IMR-90 (cell line): ENCODE results near the gene FBXO28. TPM values are rescaled to one million over a fixed set of nuclear protein-coding genes. Genes with fewer than 3 reads are reported as not detected.

Source experiments
- ATAC-seq: fragments of 200-7000 bp; cut with Tn5 transposase; 2 replicates; pipeline ENCODE4 v1.9.1; 2020; ENCODE audit warnings: low read depth, mild to moderate bottlenecking, moderate library complexity
- BruUV-seq: library from RNA; stranded (reverse); fragments of 400-500 nt; replicated peaks from 2 replicates; lab custom pipeline; 2021; lab: Mats Ljungman, UMichigan
- CTCF ChIA-PET: fragments of 300-600 bp; formaldehyde crosslinking; extraction: SDS; loops from one replicate; lab custom pipeline; 2021; ENCODE audit warnings: antibody characterized with exemption; lab: Yijun Ruan, JAX
- POLR2A ChIA-PET: fragments of 300-600 bp; sonication (Branson Sonifier 250); formaldehyde crosslinking; loops from one replicate; lab custom pipeline; 2022; ENCODE audit warnings: antibody characterized with exemption; ENCODE audit not compliant: unreplicated experiment; lab: Charles Lee
- DNase-seq: peaks from one replicate; pipeline ENCODE4 v3.0.0; 2013
- H2AFZ ChIP-seq: replicated peaks from 2 replicates; pipeline ENCODE3; 2013; ENCODE audit warnings: low read length, mild to moderate bottlenecking; ENCODE audit not compliant: poor library complexity
- H2AK5ac ChIP-seq: 2 replicates; pipeline ENCODE4 v1.6.1; 2013; ENCODE audit warnings: low read depth, low read length, inconsistent platforms
- H2AK9ac ChIP-seq: replicated peaks from 2 replicates; pipeline ENCODE3; 2013; ENCODE audit warnings: mild to moderate bottlenecking, low read depth, low read length, moderate library complexity; ENCODE audit not compliant: poor library complexity
- H2BK120ac ChIP-seq: 2 replicates; pipeline ENCODE4 v1.6.1; 2013; ENCODE audit warnings: low read depth, low read length, inconsistent platforms
- H2BK15ac ChIP-seq: 3 replicates; pipeline ENCODE4 v1.6.1; 2013; ENCODE audit warnings: low read depth, low read length, inconsistent platforms
- H2BK20ac ChIP-seq: 2 replicates; pipeline ENCODE4 v1.6.1; 2013; ENCODE audit warnings: low read depth, mild to moderate bottlenecking, inconsistent platforms, low read length, moderate library complexity
- H2BK5ac ChIP-seq: 2 replicates; pipeline ENCODE4 v1.6.1; 2013; ENCODE audit warnings: mild to moderate bottlenecking, low read depth, low read length, inconsistent platforms; ENCODE audit not compliant: poor library complexity, severe bottlenecking
- H3K14ac ChIP-seq: replicated peaks from 2 replicates; pipeline ENCODE4 v1.6.1; 2013; ENCODE audit warnings: low read depth, low read length, inconsistent platforms
- H3K18ac ChIP-seq: 2 replicates; pipeline ENCODE4 v1.6.1; 2013; ENCODE audit warnings: low read depth, low read length, control low read depth
- H3K23ac ChIP-seq: 2 replicates; pipeline ENCODE4 v1.6.1; 2013; ENCODE audit warnings: low read depth, low read length, inconsistent platforms
- H3K27ac ChIP-seq: 2 replicates; pipeline ENCODE4 v1.5.1; 2013; ENCODE audit warnings: mild to moderate bottlenecking, control low read depth, low read length; ENCODE audit not compliant: insufficient read depth
- H3K27me3 ChIP-seq: 2 replicates; pipeline ENCODE4 v1.6.1; 2013; ENCODE audit warnings: low read length; ENCODE audit not compliant: control insufficient read depth, insufficient read depth
- H3K36me3 ChIP-seq: 2 replicates; pipeline ENCODE4 v1.6.1; 2013; ENCODE audit warnings: low read length, mixed read lengths; ENCODE audit not compliant: control insufficient read depth, insufficient read depth
- H3K4ac ChIP-seq: 2 replicates; pipeline ENCODE4 v1.6.1; 2013; ENCODE audit warnings: low read depth, low read length, inconsistent platforms
- H3K4me1 ChIP-seq: 2 replicates; pipeline ENCODE4 v1.6.1; 2013; ENCODE audit warnings: low read length, mixed read lengths; ENCODE audit not compliant: control insufficient read depth, insufficient read depth
- H3K4me2 ChIP-seq: 2 replicates; pipeline ENCODE4 v1.6.1; 2013; ENCODE audit warnings: low read depth, mild to moderate bottlenecking, control low read depth, low read length, moderate library complexity
- H3K4me3 ChIP-seq: 2 replicates; pipeline ENCODE4 v1.5.1; 2013; ENCODE audit warnings: low read depth, mild to moderate bottlenecking, control low read depth, low read length, moderate library complexity; ENCODE audit not compliant: insufficient read depth
- H3K56ac ChIP-seq: 2 replicates; pipeline ENCODE4 v1.6.1; 2013; ENCODE audit warnings: low read length, inconsistent platforms; ENCODE audit not compliant: insufficient read depth; ENCODE audit errors: extremely low read depth
- H3K79me1 ChIP-seq, 2 experiments: 2 replicates each; pipeline ENCODE4 v1.6.1; 2013; ENCODE audit warnings: low read length in 2 of 2, inconsistent platforms in 1 of 2, low read depth in 1 of 2
- H3K9ac ChIP-seq: 2 replicates; pipeline ENCODE4 v1.6.1; 2013; ENCODE audit warnings: low read depth, low read length, control low read depth
- H3K9me1 ChIP-seq: 2 replicates; pipeline ENCODE4 v1.6.1; 2013; ENCODE audit warnings: low read length, inconsistent platforms; ENCODE audit not compliant: insufficient read depth
- H3K9me3 ChIP-seq: 2 replicates; pipeline ENCODE4 v1.6.1; 2013; ENCODE audit warnings: low read length; ENCODE audit not compliant: control insufficient read depth, insufficient read depth
- H4K20me1 ChIP-seq: 2 replicates; pipeline ENCODE4 v1.6.1; 2013; ENCODE audit warnings: low read length, inconsistent platforms; ENCODE audit not compliant: insufficient read depth
- H4K5ac ChIP-seq: 2 replicates; pipeline ENCODE4 v1.6.1; 2013; ENCODE audit warnings: mild to moderate bottlenecking, low read depth, low read length, control low read depth
- H4K8ac ChIP-seq, 2 experiments: 2 replicates each; pipeline ENCODE4 v1.6.1; 2013; ENCODE audit warnings: low read depth in 2 of 2, low read length in 2 of 2, control low read depth in 1 of 2, inconsistent platforms in 1 of 2
- H4K91ac ChIP-seq: 2 replicates; pipeline ENCODE4 v1.6.1; 2013; ENCODE audit warnings: low read depth, low read length, inconsistent platforms; ENCODE audit not compliant: insufficient read depth
- BHLHE40 ChIP-seq: fragments of 150-350 bp; IDR thresholded peaks from 2 replicates; pipeline ENCODE4 v1.6.1; 2016; ENCODE audit warnings: mild to moderate bottlenecking, low read depth, low read length
- CEBPB ChIP-seq: IDR thresholded peaks from 2 replicates; pipeline ENCODE4 v1.6.1; 2012; ENCODE audit warnings: low read depth, low read length, improper control_type of control experiment
- CHD1 ChIP-seq: IDR thresholded peaks from 2 replicates; pipeline ENCODE4 v1.6.1; 2012; ENCODE audit warnings: low read depth, low read length, improper control_type of control experiment
- FOS ChIP-seq: fragments of 150-350 bp; IDR thresholded peaks from 2 replicates; pipeline ENCODE4 v1.6.1; 2016; ENCODE audit warnings: low read depth, low read length
- MAFK ChIP-seq: IDR thresholded peaks from 2 replicates; pipeline ENCODE4 v1.6.1; 2012; ENCODE audit warnings: low read depth, low read length, improper control_type of control experiment
- MAZ ChIP-seq: IDR thresholded peaks from 2 replicates; pipeline ENCODE4 v1.6.1; 2012; ENCODE audit warnings: low read depth, mild to moderate bottlenecking, low read length, improper control_type of control experiment, moderate library complexity, borderline replicate concordance
- MXI1 ChIP-seq: IDR thresholded peaks from 2 replicates; pipeline ENCODE4 v1.6.1; 2012; ENCODE audit warnings: low read depth, mild to moderate bottlenecking, low read length, moderate library complexity, borderline replicate concordance
- NFE2L2 ChIP-seq: fragments of 150-350 bp; IDR thresholded peaks from 2 replicates; pipeline ENCODE4 v1.6.1; 2016; ENCODE audit warnings: low read depth, mild to moderate bottlenecking, low read length
- POLR2A ChIP-seq: IDR thresholded peaks from 2 replicates; pipeline ENCODE4 v1.6.1; 2012; ENCODE audit warnings: mild to moderate bottlenecking, low read depth, low read length
- RAD21 ChIP-seq: IDR thresholded peaks from 2 replicates; pipeline ENCODE4 v1.6.1; 2012; ENCODE audit warnings: low read length, improper control_type of control experiment
- RCOR1 ChIP-seq: IDR thresholded peaks from 2 replicates; pipeline ENCODE4 v1.6.1; 2012; ENCODE audit warnings: mild to moderate bottlenecking, low read length, improper control_type of control experiment; ENCODE audit not compliant: insufficient replicate concordance
- RFX5 ChIP-seq: IDR thresholded peaks from 2 replicates; pipeline ENCODE4 v1.8.0; 2012; ENCODE audit warnings: low read depth, mild to moderate bottlenecking, low read length, moderate library complexity
- SMC3 ChIP-seq: fragments of 150-350 bp; IDR thresholded peaks from 2 replicates; pipeline ENCODE4 v1.6.1; 2016; ENCODE audit warnings: low read depth, mild to moderate bottlenecking, antibody characterized with exemption, low read length, moderate library complexity
- dilution Hi-C: fragments of 300-500 bp; cut with HindIII; formaldehyde crosslinking; loops from one replicate; pipeline ENCODE4 v1.14.3; 2018; ENCODE audit warnings: low sequenced_read_pairs; ENCODE audit not compliant: unreplicated experiment
- in situ Hi-C: fragments of 300-500 bp; cut with MboI; formaldehyde crosslinking; loops from 3 replicates; pipeline ENCODE4 v1.14.3; 2019; ENCODE audit warnings: low sequenced_read_pairs, inconsistent platforms, mixed read lengths
- intact Hi-C: fragments of 100-400 bp; cut with micrococcal nuclease; formaldehyde crosslinking; loops from 2 replicates; pipeline ENCODE4 v1.10.0; 2022
- polyA plus RNA-seq, 3 experiments: library from polyadenylated mRNA; depleted of rRNA; stranded (reverse); fragments of >200 nt; gene quantifications; 2 replicates each; pipeline ENCODE4 v1.2.3, GENCODE V29; 2012; ENCODE audit warnings: low replicate concordance in 1 of 3
- total RNA-seq: library from RNA; depleted of rRNA; stranded (reverse); fragments of >200 nt; gene quantifications from 2 replicates; pipeline ENCODE4 v1.2.3, GENCODE V29; 2012
- TF ChIP-seq, protein P1 (sequence below): fragments of 150-350 bp; IDR thresholded peaks from 2 replicates; pipeline ENCODE4 v1.6.1; 2016; ENCODE audit warnings: low read depth, mild to moderate bottlenecking, low read length, moderate library complexity, borderline replicate concordance
- TF ChIP-seq, protein P2 (sequence below): fragments of 150-350 bp; IDR thresholded peaks from 2 replicates; pipeline ENCODE4 v1.6.1; 2017; ENCODE audit warnings: mild to moderate bottlenecking, antibody characterized with exemption, low read length, low read depth
- TF ChIP-seq, protein P3 (sequence below): conservative IDR thresholded peaks from 2 replicates; pipeline ENCODE4 v1.5.1; 2012; ENCODE audit warnings: mild to moderate bottlenecking, low read depth, low read length, improper control_type of control experiment

Gene FBXO28
- total and polyA plus RNA-seq, 2 of the 4 experiments (the other 2 are of a cell fraction), result 11.6 to 22.6 TPM

DNA sequence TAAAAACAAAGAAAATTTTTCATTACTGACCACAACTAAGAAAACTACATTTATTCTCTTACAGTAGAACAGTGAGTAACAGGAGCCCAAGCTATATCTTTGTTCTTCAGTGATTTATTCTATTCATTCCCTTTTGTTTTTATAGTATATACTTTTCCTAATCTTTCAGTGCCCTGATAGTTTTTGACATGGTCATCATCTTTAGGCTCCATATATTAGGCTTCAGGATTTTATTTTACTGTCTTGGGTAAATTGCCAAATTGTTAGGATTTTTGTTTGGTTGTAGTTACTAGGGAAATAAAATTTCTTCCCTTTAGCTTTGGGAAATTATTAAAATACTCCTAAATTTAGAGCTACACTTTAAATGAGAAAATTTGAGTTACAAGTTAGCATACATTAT, 10.3 kb downstream of the FBXO28 start:
- in situ Hi-C loops (no loop called here), intact Hi-C loops (no loop called here)
- peaks cover 21% of the 10 kb centered on the region for H4K20me1 ChIP-seq

More for the DNA sequence above, 10.3 kb downstream of the FBXO28 start:
- no peak overlapping the region for H3K9ac ChIP-seq
- H4K8ac ChIP-seq, result no peak overlapping the region
- CTCF ChIA-PET, result interaction anchor here (0.9 kb wide), 1 partner anchor 17 kb away, joined by 3 read pairs; no protein-coding TSS in a partner anchor
- no peak overlapping the region for H2BK15ac ChIP-seq
- dilution Hi-C loops, result no loop called here
- H2AK9ac ChIP-seq, result no peak overlapping the region
- H3K23ac ChIP-seq, result no peak overlapping the region
- H4K5ac ChIP-seq, result no peak overlapping the region
- no peak overlapping the region for H3K56ac ChIP-seq
- H3K4ac ChIP-seq, result no peak overlapping the region
- POLR2A ChIA-PET, result no interaction called here
- no peak overlapping the region for H2BK5ac ChIP-seq
- H3K4me2 ChIP-seq, result no peak overlapping the region
- no peak overlapping the region for H2BK20ac ChIP-seq
- H3K9me1 ChIP-seq, result peaks cover 3% of the 10 kb centered on the region; the same call in 1 of the 2 replicates
- H3K4me3 ChIP-seq, result no peak overlapping the region
- no peak overlapping the region for H4K91ac ChIP-seq
- no peaks in the 10 kb centered on the region for H3K9me3 ChIP-seq
- no peak overlapping the region for H3K14ac ChIP-seq
- BruUV-seq, result no TSS peak
- TF ChIP-seq RAD21, result no peak
- no peak for TF ChIP-seq FOS
- TF ChIP-seq CHD1, result no peak
- TF ChIP-seq POLR2A, result no peak
- TF ChIP-seq BHLHE40, result no peak
- TF ChIP-seq RCOR1, result no peak
- no peak for TF ChIP-seq NFE2L2
- no peak for TF ChIP-seq SMC3
- no peak for TF ChIP-seq MAZ
- TF ChIP-seq, protein P1, sequence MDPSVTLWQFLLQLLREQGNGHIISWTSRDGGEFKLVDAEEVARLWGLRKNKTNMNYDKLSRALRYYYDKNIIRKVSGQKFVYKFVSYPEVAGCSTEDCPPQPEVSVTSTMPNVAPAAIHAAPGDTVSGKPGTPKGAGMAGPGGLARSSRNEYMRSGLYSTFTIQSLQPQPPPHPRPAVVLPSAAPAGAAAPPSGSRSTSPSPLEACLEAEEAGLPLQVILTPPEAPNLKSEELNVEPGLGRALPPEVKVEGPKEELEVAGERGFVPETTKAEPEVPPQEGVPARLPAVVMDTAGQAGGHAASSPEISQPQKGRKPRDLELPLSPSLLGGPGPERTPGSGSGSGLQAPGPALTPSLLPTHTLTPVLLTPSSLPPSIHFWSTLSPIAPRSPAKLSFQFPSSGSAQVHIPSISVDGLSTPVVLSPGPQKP, result no peak
- TF ChIP-seq, protein P2, sequence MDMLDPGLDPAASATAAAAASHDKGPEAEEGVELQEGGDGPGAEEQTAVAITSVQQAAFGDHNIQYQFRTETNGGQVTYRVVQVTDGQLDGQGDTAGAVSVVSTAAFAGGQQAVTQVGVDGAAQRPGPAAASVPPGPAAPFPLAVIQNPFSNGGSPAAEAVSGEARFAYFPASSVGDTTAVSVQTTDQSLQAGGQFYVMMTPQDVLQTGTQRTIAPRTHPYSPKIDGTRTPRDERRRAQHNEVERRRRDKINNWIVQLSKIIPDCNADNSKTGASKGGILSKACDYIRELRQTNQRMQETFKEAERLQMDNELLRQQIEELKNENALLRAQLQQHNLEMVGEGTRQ, result no peak
- TF ChIP-seq RFX5, result no peak
- TF ChIP-seq MXI1, result no peak
- no peak for TF ChIP-seq CEBPB
- no peak for TF ChIP-seq MAFK
- TF ChIP-seq, protein P3, sequence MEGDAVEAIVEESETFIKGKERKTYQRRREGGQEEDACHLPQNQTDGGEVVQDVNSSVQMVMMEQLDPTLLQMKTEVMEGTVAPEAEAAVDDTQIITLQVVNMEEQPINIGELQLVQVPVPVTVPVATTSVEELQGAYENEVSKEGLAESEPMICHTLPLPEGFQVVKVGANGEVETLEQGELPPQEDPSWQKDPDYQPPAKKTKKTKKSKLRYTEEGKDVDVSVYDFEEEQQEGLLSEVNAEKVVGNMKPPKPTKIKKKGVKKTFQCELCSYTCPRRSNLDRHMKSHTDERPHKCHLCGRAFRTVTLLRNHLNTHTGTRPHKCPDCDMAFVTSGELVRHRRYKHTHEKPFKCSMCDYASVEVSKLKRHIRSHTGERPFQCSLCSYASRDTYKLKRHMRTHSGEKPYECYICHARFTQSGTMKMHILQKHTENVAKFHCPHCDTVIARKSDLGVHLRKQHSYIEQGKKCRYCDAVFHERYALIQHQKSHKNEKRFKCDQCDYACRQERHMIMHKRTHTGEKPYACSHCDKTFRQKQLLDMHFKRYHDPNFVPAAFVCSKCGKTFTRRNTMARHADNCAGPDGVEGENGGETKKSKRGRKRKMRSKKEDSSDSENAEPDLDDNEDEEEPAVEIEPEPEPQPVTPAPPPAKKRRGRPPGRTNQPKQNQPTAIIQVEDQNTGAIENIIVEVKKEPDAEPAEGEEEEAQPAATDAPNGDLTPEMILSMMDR, result no peak
- no peak for DNase-seq
- H3K27ac ChIP-seq, result no peak overlapping the region
- no peak overlapping the region for H2AK5ac ChIP-seq
- H3K36me3 ChIP-seq, result no peaks in the 10 kb centered on the region
- no peak; the same call in 1 of the 2 replicates for ATAC-seq
- H3K4me1 ChIP-seq, result peaks cover 9% of the 10 kb centered on the region
- H2AFZ ChIP-seq, result no peak overlapping the region
- no peaks in the 10 kb centered on the region for H3K27me3 ChIP-seq
- no peak overlapping the region for H3K18ac ChIP-seq
- no peak overlapping the region for H2BK120ac ChIP-seq
- peaks cover 11 to 52% of the 10 kb centered on the region in 2 experiments for H3K79me1 ChIP-seq
